B cell (primary cell): ENCODE data around the gene GANAB.

Experiments used
- CTCF ChIP-seq: fragments of 200-600 bp; IDR thresholded peaks from one replicate; pipeline ENCODE4 v1.8.0; 2022; ENCODE audit warnings: antibody characterized with exemption, mild to moderate bottlenecking
- EZH2 ChIP-seq: IDR thresholded peaks from 2 replicates; pipeline ENCODE4 v1.6.1; 2012; ENCODE audit warnings: borderline replicate concordance, low read depth, mild to moderate bottlenecking, moderate library complexity, low read length; ENCODE audit not compliant: insufficient read depth, poor library complexity, severe bottlenecking

- no peak for TF ChIP-seq CTCF
- no peak for TF ChIP-seq EZH2
These were observed 65.3 kb downstream of the GANAB start for GRCh38 chr11:62580959-62581715.
